Trophoblast cell (in vitro differentiated cells and primary cell): Measurements from ENCODE around the gene GRB10.

Source experiments
- DNase-seq, 2 donors: peaks; one replicate each; pipeline ENCODE4 v3.0.0-alpha.2; 2016
- H2AFZ ChIP-seq: 2 replicates; pipeline ENCODE4 v1.6.1; 2013; ENCODE audit warnings: low read length, moderate library complexity, mild to moderate bottlenecking; ENCODE audit not compliant: insufficient read depth, poor library complexity
- H2AK5ac ChIP-seq: 2 replicates; pipeline ENCODE4 v1.6.1; 2013; ENCODE audit warnings: mild to moderate bottlenecking, low read length
- H2BK120ac ChIP-seq: 2 replicates; pipeline ENCODE4 v1.6.1; 2013; ENCODE audit warnings: low read length, mild to moderate bottlenecking, moderate library complexity; ENCODE audit not compliant: insufficient read depth, poor library complexity
- H2BK12ac ChIP-seq: 2 replicates; pipeline ENCODE4 v1.6.1; 2013; ENCODE audit warnings: mild to moderate bottlenecking, low read length, moderate library complexity
- H2BK5ac ChIP-seq: 2 replicates; pipeline ENCODE4 v1.6.1; 2013; ENCODE audit warnings: low read length, low read depth, moderate library complexity, mild to moderate bottlenecking; ENCODE audit not compliant: poor library complexity
- H3K14ac ChIP-seq: 2 replicates; pipeline ENCODE4 v1.6.1; 2013; ENCODE audit warnings: mild to moderate bottlenecking, low read length
- H3K18ac ChIP-seq: 2 replicates; pipeline ENCODE4 v1.6.1; 2013; ENCODE audit warnings: mild to moderate bottlenecking, low read length
- H3K23ac ChIP-seq: 2 replicates; pipeline ENCODE4 v1.6.1; 2013; ENCODE audit warnings: low read length
- H3K27ac ChIP-seq: 2 replicates; pipeline ENCODE4 v1.5.1; 2013; ENCODE audit warnings: low read depth, mild to moderate bottlenecking, inconsistent platforms, low read length, moderate library complexity
- H3K27me3 ChIP-seq: 2 replicates; pipeline ENCODE4 v1.6.1; 2013; ENCODE audit warnings: inconsistent platforms, mild to moderate bottlenecking, low read length, moderate library complexity; ENCODE audit not compliant: insufficient read depth
- H3K36me3 ChIP-seq, 2 experiments: 1 replicate in 1 of 2; 2 replicates in 1 of 2; pipeline ENCODE4 v1.6.1; 2013; ENCODE audit warnings: low read length in 2 of 2, mild to moderate bottlenecking in 2 of 2, moderate library complexity in 1 of 2; ENCODE audit not compliant: insufficient read depth in 2 of 2, control insufficient read depth in 1 of 2
- H3K4ac ChIP-seq: 2 replicates; pipeline ENCODE4 v1.6.1; 2013; ENCODE audit warnings: low read depth, mild to moderate bottlenecking, low read length, moderate library complexity
- H3K4me1 ChIP-seq, 2 experiments: 1 replicate in 1 of 2; 2 replicates in 1 of 2; pipeline ENCODE4 v1.6.1; 2013; ENCODE audit warnings: low read length in 2 of 2, mild to moderate bottlenecking in 2 of 2, moderate library complexity in 1 of 2; ENCODE audit not compliant: insufficient read depth in 2 of 2, control insufficient read depth in 1 of 2
- H3K4me2 ChIP-seq: 2 replicates; pipeline ENCODE4 v1.6.1; 2013; ENCODE audit warnings: inconsistent platforms, mild to moderate bottlenecking, low read length, moderate library complexity
- H3K4me3 ChIP-seq: 2 replicates; pipeline ENCODE4 v1.5.1; 2013; ENCODE audit warnings: mild to moderate bottlenecking, low read depth, low read length, inconsistent platforms
- H3K79me1 ChIP-seq: one replicate; pipeline ENCODE4 v1.6.1; 2013; ENCODE audit warnings: low read length
- H3K79me2 ChIP-seq: 2 replicates; pipeline ENCODE4 v1.6.1; 2013; ENCODE audit warnings: low read length, mild to moderate bottlenecking; ENCODE audit not compliant: control insufficient read depth, insufficient read depth, poor library complexity
- H3K9ac ChIP-seq: 2 replicates; pipeline ENCODE4 v1.6.1; 2013; ENCODE audit warnings: mild to moderate bottlenecking, low read length
- H3K9me3 ChIP-seq: 2 replicates; pipeline ENCODE4 v1.6.1; 2013; ENCODE audit warnings: low read depth, mild to moderate bottlenecking, control low read depth, inconsistent platforms, low read length; ENCODE audit not compliant: insufficient read depth
- H4K12ac ChIP-seq: 2 replicates; pipeline ENCODE4 v1.6.1; 2013; ENCODE audit warnings: low read depth, mild to moderate bottlenecking, low read length, moderate library complexity
- H4K8ac ChIP-seq: 2 replicates; pipeline ENCODE4 v1.6.1; 2013; ENCODE audit warnings: low read depth, mild to moderate bottlenecking, low read length, moderate library complexity
- H4K91ac ChIP-seq: one replicate; pipeline ENCODE4 v1.6.1; 2013; ENCODE audit warnings: low read depth, mild to moderate bottlenecking, low read length, moderate library complexity
- WGBS: extraction: QIAGEN DNeasy Blood & Tissue Kit; methylation state at CpG from one replicate; pipeline ENCODE4 v1.1.7; 2013; ENCODE audit warnings: missing lambda C conversion rate; ENCODE audit not compliant: insufficient read length, insufficient coverage; ENCODE audit errors: extremely low coverage; 5-methylcytosine and 5-hydroxymethylcytosine counted together

GRB10 gene

GRCh38 chr7:50678586-50678985 is 104.1 kb downstream of the GRB10 start:
- no peak for DNase-seq
- no peak overlapping the region for H4K91ac ChIP-seq
- no peak overlapping the region for H2BK12ac ChIP-seq
- H3K18ac ChIP-seq: no peak overlapping the region
- H3K4me3 ChIP-seq: no peak overlapping the region
- H4K8ac ChIP-seq: no peak overlapping the region
- H2BK5ac ChIP-seq: no peak overlapping the region
- no peak overlapping the region for H4K12ac ChIP-seq
- H3K36me3 ChIP-seq: peaks cover 5 to 8% of the 10 kb centered on the region in 2 experiments
- H2AK5ac ChIP-seq: no peak overlapping the region
- H3K14ac ChIP-seq: no peak overlapping the region
- H3K79me1 ChIP-seq: no peaks in the 10 kb centered on the region
- no peak overlapping the region for H3K27ac ChIP-seq
- H3K79me2 ChIP-seq: no peaks in the 10 kb centered on the region
- no peak overlapping the region for H2BK120ac ChIP-seq
- H3K27me3 ChIP-seq: no peaks in the 10 kb centered on the region
- WGBS: no CpG with 5 or more reads among the region's 7 CpGs
- H3K9ac ChIP-seq: no peak overlapping the region
- no peaks in the 10 kb centered on the region for H3K9me3 ChIP-seq
- no peak overlapping the region for H3K4me2 ChIP-seq
- no peak overlapping the region for H2AFZ ChIP-seq
- no peak overlapping the region for H3K23ac ChIP-seq
- H3K4me1 ChIP-seq: peaks cover 3 to 4% of the 10 kb centered on the region in 2 experiments
- H3K4ac ChIP-seq: no peak overlapping the region

GRCh38 chr7:50677638-50677996 is 105.1 kb downstream of the GRB10 start:
- Histone ChIP-seq H3K79me2 (no peaks in the 10 kb centered on the region), H2BK12ac (no peak overlapping the region), H4K8ac (no peak overlapping the region), H4K12ac (no peak overlapping the region), H4K91ac (no peak overlapping the region), H3K36me3 (peaks cover 8 to 11% of the 10 kb centered on the region in 2 experiments), H2BK120ac (no peak overlapping the region), H2BK5ac (no peak overlapping the region), H3K79me1 (no peaks in the 10 kb centered on the region), H3K4me1 (peaks cover 3 to 4% of the 10 kb centered on the region in 2 experiments), H3K4me2 (no peak overlapping the region), H3K9ac (no peak overlapping the region), H2AFZ (no peak overlapping the region), H3K4ac (no peak overlapping the region), H2AK5ac (no peak overlapping the region), H3K27ac (no peak overlapping the region), H3K4me3 (no peak overlapping the region), H3K23ac (no peak overlapping the region), H3K14ac (no peak overlapping the region), H3K27me3 (no peaks in the 10 kb centered on the region), H3K9me3 (no peaks in the 10 kb centered on the region), H3K18ac (no peak overlapping the region)
- no CpG with 5 or more reads among the region's 7 CpGs for WGBS
- no peak for DNase-seq

GRCh38 chr7:50676740-50677637 is 105.7 kb downstream of the GRB10 start:
- H3K23ac ChIP-seq: no peak overlapping the region
- no CpG with 5 or more reads among the region's 13 CpGs for whole genome bisulfite sequencing
- H3K4me3 ChIP-seq: no peak overlapping the region
- no peak overlapping the region for H2BK120ac ChIP-seq
- H3K79me1 ChIP-seq: no peaks in the 10 kb centered on the region
- H2BK5ac ChIP-seq: no peak overlapping the region
- no peak overlapping the region for H4K91ac ChIP-seq
- DNase-seq: no peak
- no peak overlapping the region for H3K18ac ChIP-seq
- H3K4me1 ChIP-seq: peaks cover 3 to 4% of the 10 kb centered on the region in 2 experiments
- H3K27ac ChIP-seq: no peak overlapping the region
- peak overlapping the region; percentile 9 for H2AFZ ChIP-seq
- no peaks in the 10 kb centered on the region for H3K79me2 ChIP-seq
- no peak overlapping the region for H2BK12ac ChIP-seq
- H3K4me2 ChIP-seq: no peak overlapping the region
- H3K9ac ChIP-seq: no peak overlapping the region
- H3K36me3 ChIP-seq: peaks cover 8 to 14% of the 10 kb centered on the region in 2 experiments
- no peak overlapping the region for H2AK5ac ChIP-seq
- H4K8ac ChIP-seq: no peak overlapping the region
- H4K12ac ChIP-seq: peak overlapping the region; percentile 49
- H3K4ac ChIP-seq: peak overlapping the region; percentile 33
- H3K27me3 ChIP-seq: no peaks in the 10 kb centered on the region
- peaks cover 2% of the 10 kb centered on the region for H3K9me3 ChIP-seq
- no peak overlapping the region for H3K14ac ChIP-seq

GRCh38 chr7:50676079-50676478 is 106.6 kb downstream of the GRB10 start:
- no peak overlapping the region for H3K23ac ChIP-seq
- H3K4me1 ChIP-seq: peaks cover 3 to 4% of the 10 kb centered on the region in 2 experiments
- H4K91ac ChIP-seq: no peak overlapping the region
- H3K18ac ChIP-seq: no peak overlapping the region
- H3K27me3 ChIP-seq: no peaks in the 10 kb centered on the region
- H2AK5ac ChIP-seq: no peak overlapping the region
- H4K8ac ChIP-seq: no peak overlapping the region
- H2BK120ac ChIP-seq: no peak overlapping the region
- WGBS: no CpG with 5 or more reads among the region's 5 CpGs
- H3K14ac ChIP-seq: no peak overlapping the region
- no peak overlapping the region for H2BK5ac ChIP-seq
- no peak overlapping the region for H3K4ac ChIP-seq
- H3K79me2 ChIP-seq: no peaks in the 10 kb centered on the region
- H3K27ac ChIP-seq: no peak overlapping the region
- H3K4me2 ChIP-seq: no peak overlapping the region
- H4K12ac ChIP-seq: no peak overlapping the region
- H2AFZ ChIP-seq: no peak overlapping the region
- H3K36me3 ChIP-seq: peaks cover 8 to 14% of the 10 kb centered on the region in 2 experiments
- no peak for DNase-seq
- no peak overlapping the region for H2BK12ac ChIP-seq
- H3K9me3 ChIP-seq: peaks cover 2% of the 10 kb centered on the region
- no peak overlapping the region for H3K4me3 ChIP-seq
- no peak overlapping the region for H3K9ac ChIP-seq
- no peaks in the 10 kb centered on the region for H3K79me1 ChIP-seq
